Head of caudate nucleus (tissue), 42 donors: Measurements from ENCODE around the gene TRIM56.
"Not testable (repeated sequence)": the region's sequence is repeated elsewhere in the genome, so short reads cannot be mapped to it uniquely, and the experiment has no call there.

ENCODE experiments used
- DNase-seq, 42 donors: peaks; one replicate each; pipeline versions ENCODE4 v3.0.0 to v3.0.0-alpha.2; 2020 to 2021; ENCODE audit warnings: mixed read lengths in 7 of 42
- intact Hi-C: fragments of 100-400 bp; cut with DNase I; formaldehyde crosslinking; loops from one replicate; pipeline ENCODE4 v1.15.0; 2022

TRIM56 gene

GRCh38 chr7:101085162-101085964 is at the start of gene TRIM56:
TSS of gene TRIM56 (plus strand) at chr7:101085481. CDS start at chr7:101087313, 1,832 bp downstream.
- DNase-seq: peak; percentile 49 to 86 (median 74)
- intact Hi-C loops: loop anchor here (5.0 kb wide), 1 partner anchor 57 kb away; no protein-coding TSS in a partner anchor

DNA sequence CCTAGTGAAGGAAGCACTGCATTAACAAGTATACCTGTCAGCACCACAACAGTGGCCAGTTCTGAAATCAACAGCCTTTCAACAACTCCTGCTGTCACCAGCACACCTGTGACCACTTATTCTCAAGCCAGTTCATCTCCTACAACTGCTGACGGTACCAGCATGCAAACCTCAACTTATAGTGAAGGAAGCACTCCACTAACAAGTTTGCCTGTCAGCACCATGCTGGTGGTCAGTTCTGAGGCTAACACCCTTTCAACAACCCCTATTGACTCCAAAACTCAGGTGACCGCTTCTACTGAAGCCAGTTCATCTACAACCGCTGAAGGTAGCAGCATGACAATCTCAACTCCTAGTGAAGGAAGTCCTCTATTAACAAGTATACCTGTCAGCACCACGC is 49.3 kb upstream of the TRIM56 start:
- intact Hi-C loops: no loop called here
- no peak for DNase-seq

GRCh38 chr7:101041283-101041682 is 44.0 kb upstream of the TRIM56 start:
- DNase-seq, intact Hi-C loops: not testable (repeated sequence)

DNA sequence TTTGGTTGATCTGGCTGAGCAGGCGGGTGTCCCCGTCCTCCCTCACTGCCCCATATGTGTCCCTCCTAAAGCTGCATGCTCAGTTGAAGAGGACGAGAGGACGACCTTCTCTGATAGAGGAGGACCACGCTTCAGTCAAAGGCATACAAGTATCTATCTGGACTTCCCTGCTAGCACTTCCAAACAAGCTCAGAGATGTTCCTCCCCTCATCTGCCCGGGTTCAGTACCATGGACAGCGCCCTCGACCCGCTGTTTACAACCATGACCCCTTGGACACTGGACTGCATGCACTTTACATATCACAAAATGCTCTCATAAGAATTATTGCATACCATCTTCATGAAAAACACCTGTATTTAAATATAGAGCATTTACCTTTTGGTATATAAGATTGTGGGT is 26.9 kb upstream of the TRIM56 start:
- DNase-seq: peak in 41 of 42 donors; percentile 19 to 87 (median 55)
- intact Hi-C loops: loop anchor here (5.0 kb wide), 1 partner anchor 166 kb away; no protein-coding TSS in a partner anchor

DNA sequence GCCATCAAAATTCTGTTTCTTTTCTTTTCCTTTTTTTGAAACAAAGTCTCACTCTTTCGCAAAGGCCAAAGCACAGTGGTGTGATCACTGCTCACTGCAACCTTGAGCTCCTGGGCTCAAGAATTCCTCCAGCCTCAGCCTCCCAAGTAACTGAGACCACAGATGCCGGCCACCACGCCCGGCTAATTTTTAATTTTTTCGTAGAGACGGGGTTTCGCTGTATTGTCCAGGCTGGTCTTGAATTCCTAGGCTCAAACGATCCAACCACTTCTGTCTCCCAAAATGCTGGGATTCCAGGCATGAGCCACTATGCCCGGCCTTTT is 25.7 kb upstream of the TRIM56 start:
- DNase-seq: no peak
- intact Hi-C loops: loop anchor here (5.0 kb wide), 1 partner anchor 167 kb away; no protein-coding TSS in a partner anchor

DNA sequence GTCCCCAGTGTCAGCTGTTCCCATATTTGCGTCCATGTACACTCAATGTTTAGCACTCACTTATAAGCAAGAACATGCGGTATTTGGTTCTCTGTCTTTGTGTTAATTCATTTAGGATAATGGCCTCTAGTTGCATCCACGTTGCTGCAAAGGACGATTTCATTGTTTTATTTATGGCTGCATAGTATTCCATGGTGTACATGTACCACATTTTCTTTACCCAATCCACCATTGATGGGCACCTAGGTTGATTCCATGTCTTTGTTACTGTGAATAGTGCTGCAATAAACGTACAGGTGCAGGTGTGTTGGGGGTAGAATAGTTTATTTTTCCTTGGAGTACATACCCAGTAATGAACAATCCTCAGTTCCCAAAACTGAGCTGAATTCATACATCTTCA is 24.3 kb upstream of the TRIM56 start:
- no peak for DNase-seq
- intact Hi-C loops: no loop called here

DNA sequence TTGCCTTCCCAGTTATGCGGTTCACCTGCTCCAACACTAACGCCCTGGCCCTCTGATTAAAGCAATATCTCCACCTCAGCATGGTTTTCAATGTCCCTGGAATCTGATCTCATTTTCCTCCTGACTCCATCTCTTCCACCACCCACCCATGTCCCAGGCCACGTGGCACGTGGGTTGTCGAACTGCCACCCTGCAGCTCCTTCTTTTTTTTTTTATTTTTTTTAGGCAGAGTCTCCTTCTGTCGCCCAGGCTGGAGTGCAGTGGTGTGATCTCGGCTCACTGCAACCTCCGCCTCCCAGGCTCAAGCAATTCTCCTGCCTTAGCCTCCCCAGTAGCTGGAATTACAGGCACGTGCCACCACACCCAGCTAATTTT is 21.1 kb upstream of the TRIM56 start:
- intact Hi-C loops: not testable (repeated sequence)
- DNase-seq: peak in 33 of 42 donors; percentile 12 to 67 (median 45)

DNA sequence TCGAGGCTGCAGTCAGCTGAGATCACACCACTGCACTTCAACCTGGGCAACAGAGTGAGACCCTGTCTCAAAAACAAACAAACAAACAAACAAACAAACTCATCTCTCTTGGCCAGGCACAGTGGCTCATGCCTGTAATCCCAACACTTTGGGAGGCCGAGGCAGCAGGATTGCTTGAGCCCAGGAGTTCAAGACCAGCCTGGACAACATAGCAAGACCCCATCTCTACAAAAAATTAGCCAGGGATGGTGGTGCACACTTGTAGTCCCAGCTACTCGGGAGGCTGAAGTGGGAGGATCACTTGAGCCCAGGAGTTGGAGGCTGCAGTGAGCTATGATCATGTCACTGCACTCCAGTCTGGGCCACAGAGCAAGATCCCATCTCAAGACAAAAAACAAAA is 20.1 kb upstream of the TRIM56 start:
- DNase-seq, intact Hi-C loops: not testable (repeated sequence)

DNA sequence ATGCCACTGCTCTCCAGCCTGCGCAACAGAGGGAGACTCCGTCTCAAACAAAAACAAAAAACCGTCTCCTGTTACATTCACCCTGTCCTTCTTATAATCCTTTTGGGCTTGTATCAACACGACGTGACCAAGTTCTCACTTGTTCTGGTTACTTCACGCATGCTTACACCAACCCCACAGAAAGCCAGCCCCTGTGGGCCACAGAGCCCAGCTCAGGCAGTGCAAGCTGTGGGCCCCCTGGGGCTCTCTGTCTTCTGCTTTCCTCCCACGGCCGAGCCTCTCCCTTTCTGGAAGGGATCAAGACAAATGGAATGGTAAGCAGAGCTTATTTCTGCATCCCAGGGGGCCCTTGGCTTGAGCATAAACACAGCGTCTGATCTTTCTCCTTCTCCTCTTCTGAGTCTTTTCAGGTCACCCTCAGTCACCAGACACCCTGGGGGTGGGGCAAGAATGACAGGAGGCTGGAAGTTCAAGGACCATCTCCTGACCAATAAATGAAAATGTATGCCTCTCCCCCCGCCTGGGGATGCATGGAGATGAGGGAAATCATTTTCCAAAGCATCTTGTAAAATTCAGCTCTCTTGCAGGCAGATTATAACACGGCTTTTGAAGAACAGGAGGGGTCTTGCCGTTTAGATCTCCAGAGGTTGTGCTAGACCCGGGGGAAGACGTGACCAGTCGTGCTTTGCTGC is 19.0 kb upstream of the TRIM56 start:
- intact Hi-C loops: no loop called here
- no peak for DNase-seq

DNA sequence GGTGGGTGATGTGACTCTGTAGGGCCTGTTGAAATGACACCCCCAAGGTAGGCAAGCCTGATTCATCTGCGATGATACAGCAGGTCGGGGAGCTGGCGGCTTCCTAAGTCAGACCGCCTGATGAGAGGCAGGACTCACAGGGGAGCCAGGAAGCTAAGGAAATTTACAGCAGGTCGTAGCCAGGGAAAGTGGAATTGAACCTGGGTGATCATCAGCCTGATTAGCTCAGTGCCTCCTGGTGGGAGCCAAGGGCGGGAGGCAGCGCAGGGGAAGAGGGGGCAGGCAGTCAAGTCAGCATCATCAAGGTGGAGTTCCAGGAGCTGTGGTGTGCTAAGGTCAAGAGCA is 18.5 kb upstream of the TRIM56 start:
- intact Hi-C loops: no loop called here
- no peak for DNase-seq

DNA sequence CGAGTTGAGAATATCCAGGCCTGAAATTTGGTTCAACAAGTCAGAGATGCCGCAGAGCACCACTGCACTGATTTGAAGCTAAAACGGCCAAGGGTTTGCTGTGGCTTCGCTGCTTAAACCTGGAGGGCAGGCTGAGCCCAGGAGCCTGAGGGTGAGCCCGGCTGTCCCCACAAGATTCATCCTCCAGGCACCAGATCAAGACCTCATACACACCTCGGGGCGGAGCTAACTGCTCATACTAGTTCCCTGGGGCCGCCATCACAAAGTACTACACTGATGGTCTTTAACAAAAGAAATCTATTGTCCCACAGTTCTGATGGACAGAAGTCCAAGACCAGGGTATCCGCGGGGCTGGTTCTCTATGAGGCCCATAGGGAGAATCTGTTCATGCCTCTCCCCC is 16.9 kb upstream of the TRIM56 start:
- no peak for DNase-seq
- intact Hi-C loops: no loop called here

GRCh38 chr7:101071362-101072104 is 13.7 kb upstream of the TRIM56 start:
- intact Hi-C loops, DNase-seq: not testable (repeated sequence)

DNA sequence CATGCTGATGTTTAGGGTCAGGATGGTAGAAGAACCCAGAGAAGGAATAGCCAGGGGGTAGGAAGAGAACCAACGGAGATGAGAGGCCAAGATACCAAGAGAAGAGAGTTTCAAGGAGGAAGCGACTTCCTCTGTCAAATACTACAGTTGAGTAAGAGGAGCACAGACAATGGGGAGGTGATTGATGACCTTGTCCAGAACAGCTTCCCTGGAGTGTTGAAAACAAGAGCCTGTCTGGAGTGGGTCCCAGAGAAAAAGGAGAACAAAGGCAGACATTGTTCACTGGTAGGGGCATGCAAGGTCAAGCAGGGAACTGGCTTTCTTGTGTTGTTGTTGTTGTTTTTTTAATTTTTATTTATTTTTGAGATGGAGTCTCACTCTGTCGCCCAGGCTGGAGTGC is 9.6 kb upstream of the TRIM56 start:
- DNase-seq: no peak
- intact Hi-C loops: no loop called here

DNA sequence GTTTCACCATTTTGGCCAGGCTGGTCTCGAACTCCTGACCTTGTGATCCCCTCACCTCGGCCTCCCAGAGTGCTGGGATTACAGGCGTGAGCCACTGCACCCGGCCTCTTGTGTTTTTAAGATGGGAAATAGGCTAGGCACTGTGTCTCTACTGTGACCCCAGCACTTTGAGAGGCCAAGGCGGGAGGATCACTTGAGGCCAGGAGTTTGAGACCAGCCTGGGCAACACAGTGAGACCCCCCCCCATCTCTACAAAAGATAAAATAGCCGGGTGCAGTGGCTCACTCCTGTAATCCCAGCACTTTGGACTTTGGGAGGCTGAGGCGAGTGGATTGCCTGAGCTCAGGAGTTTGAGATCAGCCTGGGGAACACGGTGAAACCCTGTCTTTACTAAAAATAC is 9.1 kb upstream of the TRIM56 start:
- DNase-seq, intact Hi-C loops: not testable (repeated sequence)

- intact Hi-C loops: no loop called here
These were observed 7.8 kb upstream of the TRIM56 start for GRCh38 chr7:101077303-101078086.

GRCh38 chr7:101081432-101081831 is 3.8 kb upstream of the TRIM56 start:
- DNase-seq: no peak
- intact Hi-C loops: no loop called here

More at GRCh38 chr7:101077303-101078086, 7.8 kb upstream of the TRIM56 start:
- peak; percentile 62 to 93 (median 83) for DNase-seq

- no peak for DNase-seq
- intact Hi-C loops: loop anchor here (5.0 kb wide), 1 partner anchor 57 kb away; no protein-coding TSS in a partner anchor
These were observed 468 bp upstream of the TRIM56 start for GRCh38 chr7:101084865-101085161.

GRCh38 chr7:101087334-101088068 is 2.2 kb downstream of the TRIM56 start:
- no peak for DNase-seq
- intact Hi-C loops: loop anchor here (5.0 kb wide), 1 partner anchor 55 kb away; no protein-coding TSS in a partner anchor
